Hematopoietic multipotent progenitor cell treated with erythropoietin and hydrocortisone succinate and interleukin-3 and kit ligand, for 15 days (in vitro differentiated cells): ENCODE results near the gene DNAH7.

Experiments used
- DNase-seq: peaks from one replicate; pipeline ENCODE4 v3.0.0-alpha.2; 2015; ENCODE audit warnings: low spot score

The DNAH7 gene

GRCh38 chr2:195808189-195808588 is 260.4 kb downstream of the DNAH7 start:
- no peak for DNase-seq

GRCh38 chr2:195805283-195805976 is 263.2 kb downstream of the DNAH7 start:
- DNase-seq, result no peak

GRCh38 chr2:195795879-195796278 is 272.8 kb downstream of the DNAH7 start:
- DNase-seq, result no peak

GRCh38 chr2:195793881-195794280 is 274.8 kb downstream of the DNAH7 start:
- no peak for DNase-seq

DNA sequence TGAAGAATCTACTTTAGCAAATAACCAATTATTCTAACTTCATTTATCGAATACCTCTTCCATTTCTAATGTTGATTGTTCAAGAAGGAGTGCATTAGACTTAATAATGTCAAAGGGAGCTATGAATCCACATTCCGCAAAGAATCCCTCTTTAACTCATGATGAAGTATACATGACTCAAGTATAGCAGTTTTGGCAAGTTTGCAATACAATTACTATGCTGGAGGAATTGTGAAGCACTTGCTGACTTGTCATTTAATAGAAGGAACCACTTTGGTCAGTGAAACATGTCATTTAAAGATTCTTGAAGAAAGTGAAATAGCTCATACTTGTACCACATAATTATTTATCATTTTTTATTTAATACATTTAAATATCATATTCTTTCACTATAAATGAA is 286.5 kb downstream of the DNAH7 start:
- no peak for DNase-seq

DNA sequence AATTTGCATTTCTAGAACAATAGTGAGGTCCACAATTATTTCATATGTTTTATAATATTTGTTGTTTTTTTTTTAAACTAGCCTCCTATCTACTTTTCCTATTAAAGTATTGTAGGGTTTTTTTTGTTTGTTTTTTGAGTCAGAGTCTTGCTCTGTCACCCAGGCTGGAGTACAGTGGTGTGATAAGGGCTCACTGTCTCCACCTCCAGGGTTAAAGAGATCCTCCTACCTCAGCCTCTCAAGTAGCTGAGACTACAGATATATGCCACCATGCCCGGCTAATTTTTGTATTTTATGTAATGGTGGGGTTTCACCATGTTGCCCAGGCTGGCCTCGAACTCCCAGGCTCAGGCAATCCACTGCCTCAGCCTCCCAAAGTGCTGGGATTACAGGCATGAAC is 289.1 kb downstream of the DNAH7 start:
- no peak for DNase-seq

GRCh38 chr2:195769975-195770374 is 298.7 kb downstream of the DNAH7 start:
- DNase-seq, result no peak

- DNase-seq, result no peak
These were observed 300.2 kb downstream of the DNAH7 start for GRCh38 chr2:195768431-195768830.

- no peak for DNase-seq
These were observed 301.9 kb downstream of the DNAH7 start for GRCh38 chr2:195766691-195767090.

GRCh38 chr2:195763866-195764265 is 304.8 kb downstream of the DNAH7 start:
- no peak for DNase-seq

DNA sequence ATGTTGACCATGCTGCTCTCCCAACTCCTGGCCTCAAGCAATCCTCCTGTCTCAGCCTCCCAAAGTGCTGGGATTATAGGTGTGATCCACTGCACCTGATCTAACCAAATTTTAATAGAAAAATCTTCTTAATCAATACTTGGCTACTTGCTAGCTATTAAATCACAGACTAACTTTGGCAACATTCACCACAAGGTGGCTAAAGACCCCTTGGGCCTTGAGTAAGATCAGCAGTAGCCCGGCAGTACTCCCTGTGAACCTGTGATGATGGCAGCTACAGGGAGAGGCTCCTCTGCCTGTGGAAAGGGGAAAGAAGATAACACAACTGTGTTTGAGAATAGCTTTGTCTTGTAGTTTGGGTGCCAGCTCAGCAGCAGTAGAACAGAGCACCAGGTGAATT is 308.8 kb downstream of the DNAH7 start:
- no peak for DNase-seq

DNA sequence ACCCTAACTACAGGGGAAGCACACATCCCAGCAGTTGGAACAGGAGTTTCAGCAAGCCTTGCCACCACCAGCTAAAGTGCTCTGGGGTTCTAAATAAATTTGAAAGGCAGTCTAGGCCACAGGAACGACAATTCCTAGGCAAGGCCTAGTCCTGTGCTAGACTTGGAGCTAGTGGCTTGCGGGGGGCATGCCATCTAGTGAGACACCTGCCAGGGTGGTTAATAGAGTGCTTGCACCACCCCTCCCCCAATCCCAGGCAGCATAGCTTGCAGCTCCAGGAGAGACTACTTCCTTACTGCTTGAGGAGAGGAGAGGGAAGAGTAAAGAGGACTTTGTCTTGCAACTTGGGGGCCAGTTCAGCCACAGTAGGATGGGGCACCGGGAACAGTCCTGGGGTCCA is 309.8 kb downstream of the DNAH7 start:
- no peak for DNase-seq

- DNase-seq, result no peak
These were observed 312.3 kb downstream of the DNAH7 start for GRCh38 chr2:195756218-195756942.

- DNase-seq, result no peak
These were observed 327.4 kb downstream of the DNAH7 start for GRCh38 chr2:195741191-195741590.

GRCh38 chr2:195737511-195738325 is 330.9 kb downstream of the DNAH7 start:
- no peak for DNase-seq

GRCh38 chr2:195735347-195735746 is 333.3 kb downstream of the DNAH7 start:
- no peak for DNase-seq

GRCh38 chr2:195734931-195735330 is 333.7 kb downstream of the DNAH7 start:
- DNase-seq, result no peak

- DNase-seq, result no peak
These were observed 334.2 kb downstream of the DNAH7 start for GRCh38 chr2:195734395-195734794.

- no peak for DNase-seq
These were observed 334.8 kb downstream of the DNAH7 start for GRCh38 chr2:195733831-195734230.

- no peak for DNase-seq
These were observed 336.1 kb downstream of the DNAH7 start for GRCh38 chr2:195732574-195732973.

DNA sequence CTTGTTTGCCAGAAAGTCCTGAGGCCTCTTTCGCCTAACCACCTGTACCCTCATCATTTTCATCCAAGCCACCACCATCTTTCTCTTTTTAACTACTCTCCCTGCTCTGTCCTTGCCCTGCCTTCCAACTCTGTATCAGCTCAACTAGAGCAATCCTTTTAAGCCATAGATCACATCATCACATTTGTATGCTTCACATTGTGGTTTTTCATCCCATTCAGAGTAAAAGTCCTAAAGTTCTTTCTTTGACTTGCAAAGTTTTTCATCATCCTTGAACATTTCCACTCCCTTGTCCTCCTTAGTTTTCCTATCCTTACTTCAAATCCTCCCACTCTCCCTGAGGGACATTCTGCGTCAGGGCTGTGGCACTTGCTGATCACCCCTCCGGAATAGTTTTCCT is 337.7 kb downstream of the DNAH7 start:
- no peak for DNase-seq

DNA sequence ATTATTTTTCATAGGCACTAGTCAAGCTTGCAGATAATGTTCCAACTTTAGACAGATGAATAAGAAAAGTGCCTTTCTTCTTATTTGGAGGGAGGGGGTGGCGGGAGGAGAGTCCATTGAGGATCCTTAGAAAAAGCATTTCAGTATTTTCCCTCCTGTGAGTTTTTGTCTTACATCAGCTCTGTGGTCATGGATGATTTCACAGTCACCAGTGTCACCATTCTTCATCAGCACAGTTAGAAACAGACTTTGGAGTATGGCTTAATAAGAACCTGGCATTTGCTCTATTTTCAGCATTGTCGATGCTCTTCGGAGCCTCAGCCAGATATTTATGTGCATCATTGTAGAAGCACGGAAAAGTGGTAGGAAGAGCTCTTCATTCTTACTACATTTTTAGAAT is 341.5 kb downstream of the DNAH7 start:
- no peak for DNase-seq

DNA sequence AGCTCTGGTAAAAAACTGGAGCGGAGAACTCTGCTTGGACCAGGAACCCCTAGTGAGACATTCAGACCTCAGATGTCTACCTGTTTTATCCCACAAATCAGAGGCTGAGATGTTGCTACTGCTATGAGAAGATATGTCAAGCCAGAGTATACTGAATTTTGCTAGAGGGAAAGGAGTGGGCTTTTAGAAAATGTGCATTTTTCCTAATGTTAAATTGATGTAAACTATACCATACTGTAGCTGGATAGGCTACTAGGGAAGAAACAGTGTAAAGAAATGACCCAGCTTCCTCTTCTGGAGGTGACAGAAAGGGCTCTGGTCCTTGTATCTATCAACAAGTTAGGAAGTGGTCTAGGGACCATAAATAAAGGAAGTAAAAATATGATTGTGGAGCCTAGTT is 346.6 kb downstream of the DNAH7 start:
- no peak for DNase-seq
